MV-4-11 (cell line): ENCODE measurements around the gene C2CD2.

Experiments
- DNase-seq: peaks from one replicate; lab custom pipeline; 2025; lab: John Stamatoyannopoulos, UW

Gene C2CD2

DNA sequence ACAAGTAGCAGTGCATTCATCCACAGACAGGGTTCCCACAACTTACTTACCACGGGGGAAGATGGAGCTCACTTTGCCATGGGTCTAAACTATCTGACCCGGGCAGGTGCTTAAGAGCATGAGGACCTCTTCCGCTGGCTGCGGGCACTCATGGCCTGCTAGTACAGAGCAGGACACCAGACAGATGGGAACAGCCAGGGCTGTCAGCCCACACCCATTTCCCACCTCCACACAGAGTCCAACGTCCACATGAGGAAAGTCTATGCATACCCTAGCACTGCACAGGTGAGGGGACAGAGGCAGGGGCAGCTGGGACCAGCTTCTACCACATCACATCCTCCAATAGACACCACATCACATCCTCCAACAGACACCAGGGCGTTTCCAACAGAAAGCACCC is 38.9 kb downstream of the C2CD2 start:
- DNase-seq = no peak

DNA sequence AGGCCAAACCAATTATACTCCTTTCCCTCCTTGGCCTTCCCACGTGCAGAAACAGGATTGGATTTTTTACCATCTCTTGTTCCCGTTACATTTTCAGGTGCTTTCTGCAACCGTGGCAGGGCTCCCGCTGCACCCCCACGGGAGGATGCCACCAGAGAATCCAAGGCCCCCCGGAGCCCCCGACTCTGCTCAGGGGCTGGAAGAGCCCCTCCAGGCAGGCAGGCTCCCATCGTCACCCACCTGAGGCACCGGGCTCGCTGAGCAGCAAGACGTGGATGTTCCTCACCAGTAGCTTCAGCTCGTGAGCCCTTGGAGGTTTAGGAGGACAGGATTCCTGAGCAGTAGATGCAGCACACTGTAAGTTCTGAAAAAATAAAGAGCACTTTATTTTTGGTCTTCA is 39.5 kb downstream of the C2CD2 start:
- no peak for DNase-seq

DNA sequence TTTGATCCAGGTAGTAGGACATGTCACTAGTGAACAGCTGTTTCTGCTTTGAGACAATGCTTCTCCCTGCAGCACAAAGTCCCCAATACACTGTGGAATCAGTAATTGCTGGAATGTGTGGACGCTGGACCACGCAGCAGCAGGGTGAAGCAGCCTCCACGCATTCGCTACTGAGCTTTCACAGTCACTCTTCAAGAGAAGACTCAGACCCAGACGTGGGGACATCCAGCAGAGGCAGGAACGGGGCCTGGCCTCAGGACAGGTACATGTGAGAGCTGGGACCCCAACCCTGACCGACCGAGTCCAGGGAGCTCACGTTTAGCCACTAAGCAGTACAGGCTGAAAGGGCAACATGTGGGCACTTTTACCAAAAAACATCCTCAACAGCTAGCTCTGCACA is 40.6 kb downstream of the C2CD2 start:
- DNase-seq = no peak

GRCh38 chr21:41908829-41909228 is 45.0 kb downstream of the C2CD2 start:
- no peak for DNase-seq

GRCh38 chr21:41907496-41908258 is 46.1 kb downstream of the C2CD2 start:
- DNase-seq = no peak

DNA sequence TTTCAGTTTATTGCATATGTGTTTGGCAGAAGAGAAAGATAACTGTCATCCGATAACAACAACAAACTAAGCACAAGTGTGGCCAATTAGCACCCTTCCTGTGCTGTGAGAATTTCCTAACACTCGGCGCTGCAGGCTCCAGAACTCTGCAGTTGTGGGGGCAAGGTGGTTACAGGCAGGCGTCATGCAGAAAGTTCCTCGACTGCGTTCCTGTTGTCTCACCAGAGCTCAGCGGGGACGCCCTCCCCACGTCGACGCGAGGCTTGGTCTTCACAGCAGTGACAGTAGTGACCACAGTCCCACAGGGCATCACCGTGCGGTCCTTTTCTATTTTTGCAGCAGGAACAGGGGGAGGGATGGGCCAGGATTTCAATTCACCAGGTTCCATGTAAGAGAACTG is 47.0 kb downstream of the C2CD2 start:
- DNase-seq = no peak

GRCh38 chr21:41903559-41904351 is 50.1 kb downstream of the C2CD2 start:
- peak; percentile 24 for DNase-seq

DNA sequence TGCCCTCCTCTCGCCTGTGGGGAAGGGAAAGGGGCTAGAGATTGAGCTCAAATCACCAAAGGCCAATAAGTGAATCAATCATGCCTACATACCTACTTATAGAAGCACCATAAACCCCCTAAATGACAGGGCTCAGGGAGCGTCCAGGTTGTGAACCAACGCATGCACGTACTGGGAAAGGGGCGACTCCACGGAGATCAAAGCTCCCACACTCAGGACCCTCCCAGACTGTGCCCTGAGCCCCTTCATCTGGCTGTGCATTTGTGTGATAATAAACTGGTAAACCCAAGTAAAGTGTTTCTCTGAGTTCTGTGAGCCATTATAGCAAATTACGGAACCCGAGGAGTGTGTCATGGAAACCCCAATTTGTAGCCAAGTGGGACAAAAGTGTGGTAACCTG is 50.9 kb downstream of the C2CD2 start:
- DNase-seq = no peak

- no peak for DNase-seq
Observed at GRCh38 chr21:41901782-41902181, 52.0 kb downstream of the C2CD2 start.

GRCh38 chr21:41901099-41901498 is 52.7 kb downstream of the C2CD2 start:
- DNase-seq = peak; percentile 51

GRCh38 chr21:41900401-41900800 is 53.4 kb downstream of the C2CD2 start:
- no peak for DNase-seq

DNA sequence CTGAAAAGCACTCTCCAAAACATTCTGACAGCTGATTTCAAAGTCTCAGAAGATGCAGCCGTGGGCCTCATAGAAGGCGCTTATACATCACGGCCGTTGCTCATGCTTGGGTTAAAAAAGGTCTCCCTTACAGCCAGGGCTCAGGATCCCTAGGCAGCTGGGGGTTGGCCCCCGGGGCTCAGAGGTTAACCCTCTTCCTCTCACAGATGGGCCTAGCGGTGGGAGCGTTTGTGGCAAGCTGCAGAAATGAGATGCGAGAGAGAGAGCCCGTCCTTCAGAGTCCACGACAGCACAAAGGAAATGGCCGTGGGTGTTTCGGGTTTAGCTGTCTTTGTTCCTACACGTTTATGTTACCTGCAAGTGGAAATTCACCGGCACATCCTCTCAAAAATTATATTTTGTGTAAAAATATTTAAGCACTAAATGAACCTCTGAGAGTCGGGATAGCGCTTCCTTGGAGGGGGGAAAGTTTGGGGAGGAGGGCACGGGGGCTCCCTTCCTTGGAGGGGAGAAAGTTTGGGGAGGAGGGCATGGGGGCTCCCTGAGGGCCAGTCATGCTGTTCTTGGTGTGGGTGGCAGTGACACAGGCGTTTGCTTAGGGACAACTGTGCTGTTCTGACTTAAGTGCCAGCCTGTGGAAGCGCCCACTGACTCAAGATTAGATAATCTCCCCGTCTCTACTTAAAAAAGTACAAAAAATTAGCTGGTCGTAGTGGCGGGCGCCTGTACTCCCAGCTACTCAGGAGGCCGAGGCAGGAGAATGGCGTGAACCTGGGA is 54.2 kb downstream of the C2CD2 start:
- peak; percentile 62 for DNase-seq

DNA sequence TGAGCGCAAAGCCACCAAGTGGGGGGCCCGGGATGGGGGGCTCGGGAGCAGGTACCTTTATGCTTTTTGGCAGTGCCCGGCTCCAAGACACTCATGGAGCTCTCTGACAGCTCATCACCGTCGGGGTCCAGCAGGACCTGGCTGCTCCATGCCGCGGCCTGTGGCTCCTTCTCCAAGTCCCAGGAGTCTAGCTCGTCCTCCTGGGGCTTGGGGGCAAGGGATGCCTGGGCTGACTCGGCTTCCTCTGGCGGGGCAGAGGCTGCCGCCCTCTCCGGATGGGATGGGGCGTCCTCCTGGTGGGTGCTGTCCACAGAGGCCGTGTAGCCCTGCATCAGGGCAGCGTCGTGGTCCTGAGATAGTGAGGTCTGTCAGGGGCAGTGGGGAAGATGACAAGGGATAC is 54.8 kb downstream of the C2CD2 start:
- DNase-seq = no peak

- DNase-seq = no peak
Observed at GRCh38 chr21:41897700-41898099, 56.1 kb downstream of the C2CD2 start.

- DNase-seq = no peak
Observed at GRCh38 chr21:41897047-41897669, 56.7 kb downstream of the C2CD2 start.

GRCh38 chr21:41895643-41896493 is 58.0 kb downstream of the C2CD2 start:
- peak; percentile 50 for DNase-seq

DNA sequence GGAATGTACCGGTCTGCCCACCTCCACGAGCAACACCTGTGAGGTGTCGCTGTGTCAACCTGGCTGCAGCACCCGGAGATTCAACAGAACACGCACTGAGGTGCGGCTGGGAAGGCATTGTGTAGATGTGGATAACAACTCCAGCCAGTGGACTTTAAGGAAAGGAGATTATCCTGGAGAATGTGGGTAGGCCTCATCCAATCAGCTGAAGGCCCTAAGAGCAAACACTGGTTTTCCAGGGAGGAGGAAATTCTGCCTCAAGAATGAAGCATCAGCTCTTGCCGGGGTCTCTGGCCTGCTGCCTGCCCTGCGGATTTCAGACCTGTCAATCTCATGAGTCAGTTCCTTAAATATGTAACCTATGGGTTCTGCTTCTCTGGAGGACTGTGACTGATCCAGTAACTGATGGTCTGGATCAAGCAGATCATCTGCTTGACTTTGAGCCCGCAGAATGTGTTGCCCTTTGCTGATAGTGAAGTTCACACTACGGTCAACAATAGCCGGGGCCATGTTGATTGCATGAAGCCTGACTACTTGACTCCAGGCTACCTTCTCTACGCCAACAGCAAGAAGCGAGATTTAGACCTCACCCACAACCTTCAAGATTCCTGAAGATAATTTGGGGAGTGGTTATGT is 58.8 kb downstream of the C2CD2 start:
- peak; percentile 15 for DNase-seq

GRCh38 chr21:41894511-41894910 is 59.3 kb downstream of the C2CD2 start:
- DNase-seq = no peak

GRCh38 chr21:41892726-41893125 is 61.1 kb downstream of the C2CD2 start:
- DNase-seq = no peak

DNA sequence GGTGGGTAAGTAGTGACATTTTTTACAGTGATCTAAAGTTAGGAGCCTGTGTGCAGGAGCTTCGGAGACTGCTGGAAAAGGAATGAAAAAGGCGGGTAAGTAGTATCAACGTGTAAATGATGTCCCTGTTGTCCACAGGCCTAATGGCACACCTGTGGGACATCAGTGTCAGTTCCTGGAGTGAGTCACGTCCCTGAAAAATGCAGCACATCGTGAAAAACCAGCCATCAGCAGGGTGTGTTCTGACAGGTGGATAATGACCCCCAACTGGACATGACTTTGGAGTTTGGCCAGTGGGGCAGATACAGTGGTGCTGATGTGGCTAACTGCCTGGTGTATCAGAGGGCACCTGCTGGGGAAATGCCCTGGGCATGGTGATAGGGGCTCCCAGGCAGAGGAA is 62.7 kb downstream of the C2CD2 start:
- no peak for DNase-seq

DNA sequence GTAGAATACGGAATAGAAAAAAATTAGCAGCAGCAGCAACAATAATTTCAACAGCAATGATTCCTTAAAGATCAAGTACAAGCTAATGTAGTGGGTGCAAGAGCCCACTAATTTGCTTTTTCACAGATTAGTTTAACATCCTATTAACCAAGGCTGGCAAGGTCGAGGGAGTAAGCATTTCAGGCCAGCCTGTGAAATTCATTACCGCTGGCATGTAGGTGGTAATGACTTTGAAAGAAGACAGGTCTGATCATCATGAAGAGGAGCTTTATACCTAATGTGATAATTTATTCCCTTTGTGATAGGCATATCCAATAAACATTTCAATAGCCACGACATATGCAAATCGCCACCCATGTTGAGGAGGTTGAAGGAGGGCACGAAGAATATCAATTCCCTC is 63.5 kb downstream of the C2CD2 start:
- no peak for DNase-seq
